ENCODE data around the gene TRA2B.
A peak's percentile ranks its signal among the peaks of the same experiment; 100 is the strongest.

Gene TRA2B

GRCh38 chr3:185937689-185938374 is at the start of gene TRA2B:
Gene TRA2B, minus strand, starts transcription at chr3:185938014. Its CDS starts 154 bp downstream, at chr3:185937860.
- peak within 1 kb of the TSS; percentile 91 for H2AFZ ChIP-seq (ENCODE audit: low read depth)
- peaks cover 13% of the 10 kb centered on the region; the same call in 1 of the 2 replicates for H3K36me3 ChIP-seq (ENCODE audit: insufficient read depth)
- H3K9ac ChIP-seq, result peak within 1 kb of the TSS; percentile 100
- peak within 1 kb of the TSS; percentile 81 for H3K4me3 ChIP-seq (IDR thresholded peaks at IDR 0.05; ENCODE audit: insufficient read depth, low read depth, low read length)
- peak within 1 kb of the TSS; percentile 100 for H3K27ac ChIP-seq
- H3K4me2 ChIP-seq, result peak within 1 kb of the TSS; percentile 88
- peaks cover 49% of the 10 kb centered on the region for H3K79me2 ChIP-seq (ENCODE audit: insufficient read depth, low read depth)
- TF ChIP-seq CTCF (conservative IDR thresholded peaks at IDR 0.05; ENCODE audit: low read depth, low read length), result no peak
- peaks cover 29% of the 10 kb centered on the region for H3K4me1 ChIP-seq (ENCODE audit: low read depth, poor library complexity, severe bottlenecking)
- peaks cover 40% of the 10 kb centered on the region for H4K20me1 ChIP-seq (ENCODE audit: insufficient read depth)
- no peaks in the 10 kb centered on the region for H3K27me3 ChIP-seq (ENCODE audit: insufficient read depth, low read depth)

GRCh38 chr3:185986198-185986777 is 48.5 kb upstream of the TRA2B start:
- H3K9ac ChIP-seq, result no peak overlapping the region
- no peak overlapping the region for H2AFZ ChIP-seq (ENCODE audit: low read depth)
- no peaks in the 10 kb centered on the region for H3K27me3 ChIP-seq (ENCODE audit: insufficient read depth, low read depth)
- no peak overlapping the region for H3K4me2 ChIP-seq
- H4K20me1 ChIP-seq (ENCODE audit: insufficient read depth), result no peaks in the 10 kb centered on the region
- H3K27ac ChIP-seq, result no peak overlapping the region
- TF ChIP-seq CTCF (conservative IDR thresholded peaks at IDR 0.05; ENCODE audit: low read depth, low read length), result no peak
- peaks cover 6% of the 10 kb centered on the region for H3K4me1 ChIP-seq (ENCODE audit: low read depth, poor library complexity, severe bottlenecking)
- no peaks in the 10 kb centered on the region for H3K79me2 ChIP-seq (ENCODE audit: insufficient read depth, low read depth)
- no peaks in the 10 kb centered on the region for H3K36me3 ChIP-seq (ENCODE audit: insufficient read depth)
- H3K4me3 ChIP-seq (IDR thresholded peaks at IDR 0.05; ENCODE audit: insufficient read depth, low read depth, low read length), result no peak overlapping the region

- Histone ChIP-seq H3K79me2 (ENCODE audit: insufficient read depth, low read depth) (no peaks in the 10 kb centered on the region), H3K9ac (no peak overlapping the region), H3K4me1 (ENCODE audit: low read depth, poor library complexity, severe bottlenecking) (peaks cover 6% of the 10 kb centered on the region), H3K4me2 (no peak overlapping the region), H4K20me1 (ENCODE audit: insufficient read depth) (no peaks in the 10 kb centered on the region), H3K4me3 (IDR thresholded peaks at IDR 0.05; ENCODE audit: insufficient read depth, low read depth, low read length) (no peak overlapping the region), H3K27ac (no peak overlapping the region), H3K36me3 (ENCODE audit: insufficient read depth) (no peaks in the 10 kb centered on the region), H3K27me3 (ENCODE audit: insufficient read depth, low read depth) (no peaks in the 10 kb centered on the region), H2AFZ (ENCODE audit: low read depth) (no peak overlapping the region)
- TF ChIP-seq CTCF (conservative IDR thresholded peaks at IDR 0.05; ENCODE audit: low read depth, low read length), result no peak
Measured at GRCh38 chr3:185984203-185984602, 46.4 kb upstream of the TRA2B start.

GRCh38 chr3:185983495-185984141 is 45.8 kb upstream of the TRA2B start:
- Histone ChIP-seq H3K36me3 (ENCODE audit: insufficient read depth) (no peaks in the 10 kb centered on the region), H3K9ac (no peak overlapping the region), H3K4me3 (IDR thresholded peaks at IDR 0.05; ENCODE audit: insufficient read depth, low read depth, low read length) (no peak overlapping the region), H3K79me2 (ENCODE audit: insufficient read depth, low read depth) (no peaks in the 10 kb centered on the region), H3K27ac (no peak overlapping the region), H2AFZ (ENCODE audit: low read depth) (no peak overlapping the region), H3K4me1 (ENCODE audit: low read depth, poor library complexity, severe bottlenecking) (peaks cover 6% of the 10 kb centered on the region), H3K27me3 (ENCODE audit: insufficient read depth, low read depth) (no peaks in the 10 kb centered on the region), H3K4me2 (no peak overlapping the region), H4K20me1 (ENCODE audit: insufficient read depth) (no peaks in the 10 kb centered on the region)
- TF ChIP-seq CTCF (conservative IDR thresholded peaks at IDR 0.05; ENCODE audit: low read depth, low read length), result peak; percentile 98
